OCI-LY7 (cell line): ENCODE measurements around the gene SPAG9. TPM values are rescaled to one million over a fixed set of nuclear protein-coding genes. Genes with fewer than 3 reads are reported as not detected.

Experiments used
- BruUV-seq: library from RNA; stranded (reverse); fragments of 400-500 nt; replicated peaks from 2 replicates; lab custom pipeline; 2021; lab: Mats Ljungman, UMichigan
- CTCF ChIA-PET: fragments of 300-600 bp; sonication (Branson Sonifier 250); formaldehyde crosslinking; loops from one replicate; lab custom pipeline; 2022; ENCODE audit warnings: antibody characterized with exemption; ENCODE audit not compliant: unreplicated experiment; lab: Charles Lee
- POLR2A ChIA-PET: fragments of 300-600 bp; sonication (Branson Sonifier 250); formaldehyde crosslinking; loops from one replicate; lab custom pipeline; 2022; ENCODE audit warnings: antibody characterized with exemption; lab: Charles Lee
- DNase-seq: peaks from one replicate; pipeline ENCODE4 v3.0.0-alpha.2; 2015; ENCODE audit warnings: low spot score
- H2AFZ ChIP-seq: fragments of 200-600 bp; sonication (generic), shearing (Covaris generic); 2 replicates; pipeline ENCODE4 v1.6.1; 2014; ENCODE audit warnings: mild to moderate bottlenecking, antibody characterized with exemption, low read length, moderate library complexity
- H3K27ac ChIP-seq: fragments of 200-600 bp; sonication (generic); 2 replicates; pipeline ENCODE4 v1.5.1; 2014; ENCODE audit warnings: mixed run types, low read depth, mild to moderate bottlenecking, moderate library complexity, low read length, inconsistent platforms; ENCODE audit not compliant: poor library complexity, severe bottlenecking
- H3K36me3 ChIP-seq: fragments of 200-600 bp; sonication (generic); 2 replicates; pipeline ENCODE4 v1.6.1; 2014; ENCODE audit warnings: mild to moderate bottlenecking, antibody characterized with exemption, low read length, moderate library complexity, mixed read lengths; ENCODE audit not compliant: insufficient read depth
- H3K4me1 ChIP-seq: fragments of 200-600 bp; sonication (generic); 2 replicates; pipeline ENCODE4 v1.5.1; 2014; ENCODE audit warnings: mild to moderate bottlenecking, low read length; ENCODE audit not compliant: insufficient read depth, poor library complexity, severe bottlenecking
- H3K4me2 ChIP-seq: fragments of 200-600 bp; sonication (generic); 2 replicates; pipeline ENCODE4 v1.6.1; 2014; ENCODE audit warnings: mild to moderate bottlenecking, low read length
- H3K4me3 ChIP-seq: fragments of 200-600 bp; sonication (generic); 2 replicates; pipeline ENCODE4 v1.5.1; 2014; ENCODE audit warnings: mild to moderate bottlenecking, low read depth, low read length; ENCODE audit not compliant: poor library complexity, severe bottlenecking
- H3K79me2 ChIP-seq: fragments of 200-600 bp; sonication (generic); 2 replicates; pipeline ENCODE4 v1.6.1; 2016; ENCODE audit warnings: low read depth, mild to moderate bottlenecking, low read length, moderate library complexity, mixed read lengths; ENCODE audit not compliant: insufficient read depth
- H3K9me2 ChIP-seq: fragments of 200-600 bp; sonication (generic); 2 replicates; pipeline ENCODE4 v1.6.1; 2016; ENCODE audit warnings: mild to moderate bottlenecking, low read length, mixed read lengths; ENCODE audit not compliant: insufficient read depth
- H3K9me3 ChIP-seq: fragments of 200-600 bp; sonication (generic); 2 replicates; pipeline ENCODE4 v1.6.1; 2014; ENCODE audit warnings: mild to moderate bottlenecking, mixed run types, low read length, mixed read lengths
- H4K20me1 ChIP-seq: fragments of 200-600 bp; sonication (generic); 2 replicates; pipeline ENCODE4 v1.6.1; 2014; ENCODE audit warnings: mild to moderate bottlenecking, antibody characterized with exemption, low read length, moderate library complexity, mixed read lengths; ENCODE audit not compliant: insufficient read depth
- EZH2phosphoT487 ChIP-seq: fragments of 200-600 bp; sonication (generic); IDR thresholded peaks from 2 replicates; pipeline ENCODE4 v1.6.1; 2018; ENCODE audit warnings: low read depth, borderline replicate concordance, mild to moderate bottlenecking, mixed run types, antibody characterized with exemption, low read length, moderate library complexity, mixed read lengths
- intact Hi-C: fragments of 100-400 bp; cut with micrococcal nuclease; formaldehyde crosslinking; loops from one replicate; pipeline ENCODE4 v1.10.0; 2022; ENCODE audit not compliant: unreplicated experiment
- total RNA-seq, 2 experiments: library from RNA; depleted of rRNA in 1 of 2; stranded (reverse); fragments of >200 nt in 1 of 2; shearing (Covaris generic) in 1 of 2; gene quantifications; 2 replicates each; pipeline ENCODE4 v1.2.3, GENCODE V29; 2014 to 2022
- TF ChIP-seq, protein P1 (sequence below): fragments of 200-600 bp; sonication (generic); conservative IDR thresholded peaks from 2 replicates; pipeline ENCODE4 v1.5.1; 2014; ENCODE audit warnings: mild to moderate bottlenecking, antibody characterized with exemption, low read length, moderate library complexity, mixed read lengths

The SPAG9 gene
- total RNA-seq, 2 experiments from 2014 or later, result 75.5 to 78.9 TPM

DNA sequence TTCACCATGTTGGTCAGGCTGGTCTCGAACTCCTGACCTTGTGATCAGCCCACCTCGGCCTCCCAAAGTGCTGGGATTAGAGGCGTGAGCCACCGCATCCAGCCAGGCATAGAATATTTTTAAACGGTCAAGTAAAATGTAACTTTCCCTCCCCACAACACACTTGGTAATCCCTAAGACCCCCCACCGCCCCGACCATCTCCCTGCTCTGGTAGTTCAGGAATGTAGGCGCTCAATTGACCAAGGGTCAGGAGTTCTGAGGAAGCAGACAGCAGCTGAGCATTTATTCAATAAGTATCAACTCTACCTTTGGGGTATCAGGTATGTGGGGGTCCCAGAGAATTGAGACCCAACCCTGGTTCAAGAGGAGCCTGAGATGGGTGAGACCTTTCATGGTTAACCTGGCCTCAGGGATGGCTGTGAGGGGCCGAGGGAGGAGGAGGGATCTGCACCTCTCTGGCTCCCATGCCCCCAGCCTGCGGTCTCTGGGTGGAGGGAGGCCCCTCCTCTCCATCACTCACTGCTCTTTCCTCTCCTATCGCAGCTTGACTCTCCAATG, 206.1 kb downstream of the SPAG9 start:
- H3K4me1 ChIP-seq, result peaks cover 24% of the 10 kb centered on the region
- BruUV-seq, result no TSS peak
- intact Hi-C loops, result no loop called here
- ChIA-PET POLR2A (interaction anchor here (1.2 kb wide), 1 partner anchor 11 kb away, joined by 3 read pairs; no protein-coding TSS in a partner anchor), CTCF (interaction anchor here (0.6 kb wide), 1 partner anchor 374 kb away, joined by 3 read pairs; no protein-coding TSS in a partner anchor)
- H3K9me2 ChIP-seq, result no peaks in the 10 kb centered on the region
- no peak overlapping the region for H3K4me2 ChIP-seq
- no peak for DNase-seq
- no peaks in the 10 kb centered on the region for H4K20me1 ChIP-seq
- H3K79me2 ChIP-seq, result no peaks in the 10 kb centered on the region
- TF ChIP-seq, protein P1, sequence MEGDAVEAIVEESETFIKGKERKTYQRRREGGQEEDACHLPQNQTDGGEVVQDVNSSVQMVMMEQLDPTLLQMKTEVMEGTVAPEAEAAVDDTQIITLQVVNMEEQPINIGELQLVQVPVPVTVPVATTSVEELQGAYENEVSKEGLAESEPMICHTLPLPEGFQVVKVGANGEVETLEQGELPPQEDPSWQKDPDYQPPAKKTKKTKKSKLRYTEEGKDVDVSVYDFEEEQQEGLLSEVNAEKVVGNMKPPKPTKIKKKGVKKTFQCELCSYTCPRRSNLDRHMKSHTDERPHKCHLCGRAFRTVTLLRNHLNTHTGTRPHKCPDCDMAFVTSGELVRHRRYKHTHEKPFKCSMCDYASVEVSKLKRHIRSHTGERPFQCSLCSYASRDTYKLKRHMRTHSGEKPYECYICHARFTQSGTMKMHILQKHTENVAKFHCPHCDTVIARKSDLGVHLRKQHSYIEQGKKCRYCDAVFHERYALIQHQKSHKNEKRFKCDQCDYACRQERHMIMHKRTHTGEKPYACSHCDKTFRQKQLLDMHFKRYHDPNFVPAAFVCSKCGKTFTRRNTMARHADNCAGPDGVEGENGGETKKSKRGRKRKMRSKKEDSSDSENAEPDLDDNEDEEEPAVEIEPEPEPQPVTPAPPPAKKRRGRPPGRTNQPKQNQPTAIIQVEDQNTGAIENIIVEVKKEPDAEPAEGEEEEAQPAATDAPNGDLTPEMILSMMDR, result no peak
- TF ChIP-seq EZH2phosphoT487, result no peak
- no peak overlapping the region for H2AFZ ChIP-seq
- no peaks in the 10 kb centered on the region for H3K9me3 ChIP-seq
- no peak overlapping the region for H3K27ac ChIP-seq
- H3K36me3 ChIP-seq, result no peaks in the 10 kb centered on the region
- no peak overlapping the region for H3K4me3 ChIP-seq

DNA sequence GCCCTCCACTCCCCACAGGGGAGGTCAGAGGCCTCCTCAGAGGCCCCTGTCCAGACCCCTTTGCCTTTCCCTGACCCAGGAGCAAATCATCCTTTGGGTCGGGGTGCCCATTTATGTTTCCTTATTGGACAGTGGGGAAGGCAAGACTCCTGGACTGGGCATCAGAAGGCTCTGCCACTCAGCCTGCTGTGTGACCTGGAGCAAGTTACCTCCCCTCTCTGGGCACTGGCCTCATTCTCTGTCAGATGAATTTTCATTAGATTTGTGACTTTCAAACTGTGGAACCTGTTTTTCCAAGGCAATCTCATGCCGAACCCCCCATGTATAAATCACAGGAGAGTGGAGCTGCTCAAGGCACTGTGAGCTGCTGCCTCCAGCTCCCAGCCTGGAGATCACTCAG, 207.5 kb downstream of the SPAG9 start:
- CTCF ChIA-PET, result no interaction called here
- Histone ChIP-seq H2AFZ (no peak overlapping the region), H3K4me2 (no peak overlapping the region), H4K20me1 (no peaks in the 10 kb centered on the region), H3K36me3 (no peaks in the 10 kb centered on the region), H3K9me2 (no peaks in the 10 kb centered on the region), H3K4me3 (no peak overlapping the region), H3K79me2 (no peaks in the 10 kb centered on the region), H3K27ac (no peak overlapping the region), H3K4me1 (peaks cover 14% of the 10 kb centered on the region), H3K9me3 (no peaks in the 10 kb centered on the region)
- no peak for DNase-seq
- no TSS peak for BruUV-seq
- TF ChIP-seq EZH2phosphoT487, result no peak
- TF ChIP-seq, protein P1, result no peak
- intact Hi-C loops, result no loop called here
- POLR2A ChIA-PET, result no interaction called here

Other genes starting within 250 kb of the SPAG9 start
- 158 and 209 TPM in 2 replicates for gene NME1, start 32.7 kb upstream of the SPAG9 start, total RNA-seq (2014; rRNA removed; shearing (Covaris generic))
- gene NME1, start 32.7 kb upstream of the SPAG9 start, total RNA-seq (2022), result 153 and 221 TPM in 2 replicates
- gene NME2, start 45.5 kb upstream of the SPAG9 start, total RNA-seq (2014; rRNA removed; shearing (Covaris generic)), result 369 and 397 TPM in 2 replicates
- gene NME2, start 45.5 kb upstream of the SPAG9 start, total RNA-seq (2022), result 530 and 582 TPM in 2 replicates
- 17.3 and 21.2 TPM in 2 replicates for gene MBTD1, start 139.2 kb upstream of the SPAG9 start, total RNA-seq (2014; rRNA removed; shearing (Covaris generic))
- gene MBTD1, start 139.2 kb upstream of the SPAG9 start, total RNA-seq (2022), result 39.1 and 46.9 TPM in 2 replicates
- 58.1 and 62.8 TPM in 2 replicates for gene UTP18, start 139.7 kb upstream of the SPAG9 start, total RNA-seq (2014; rRNA removed; shearing (Covaris generic))
- gene UTP18, start 139.7 kb upstream of the SPAG9 start, total RNA-seq (2022), result 66.6 and 68.3 TPM in 2 replicates